Measurements from ENCODE around the gene MTCH2. TPM values are rescaled to one million over a fixed set of nuclear protein-coding genes. Genes with fewer than 3 reads are reported as not detected.

Gene MTCH2
- polyA plus RNA-seq, 3 donors from 2014 or later = 66.9 to 86.2 (median 73.8) TPM

DNA sequence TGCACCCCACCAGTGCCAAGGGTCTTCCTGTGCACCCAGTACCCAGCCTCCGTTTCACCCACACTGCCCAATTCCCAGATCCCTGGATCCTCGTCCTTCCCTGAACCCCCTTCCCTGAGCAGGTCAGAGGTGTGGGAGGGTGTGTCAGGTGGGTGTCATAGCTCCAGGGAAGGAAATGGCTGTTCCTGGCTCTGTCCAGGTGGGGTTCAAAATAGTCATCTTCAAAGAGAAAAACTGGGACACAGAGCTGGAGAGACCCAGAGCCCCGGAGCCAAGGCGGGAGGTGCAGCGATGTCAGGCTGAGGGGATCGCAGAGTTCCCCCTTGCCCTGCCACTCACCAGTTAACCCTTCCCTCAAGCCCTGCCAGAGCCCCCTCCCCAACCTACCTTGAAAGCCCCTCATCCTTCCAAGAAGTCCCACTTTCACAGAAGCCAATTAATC, 48.8 kb downstream of the MTCH2 start:
- no peak overlapping the region for H3K27ac Mint-ChIP-seq
- H3K27me3 Mint-ChIP-seq (ENCODE audit: low read depth in 3 of 3) = peaks cover 10 to 14% (median 12%) of the 10 kb centered on the region in 3 donors
- H3K4me1 Mint-ChIP-seq = peaks cover 0 to 7% of the 10 kb centered on the region in 2 donors
- no peak overlapping the region for H3K4me3 Mint-ChIP-seq
- no peaks in the 10 kb centered on the region for H3K9me3 Mint-ChIP-seq
- no peaks in the 10 kb centered on the region for H3K36me3 Mint-ChIP-seq
- no peak for DNase-seq

DNA sequence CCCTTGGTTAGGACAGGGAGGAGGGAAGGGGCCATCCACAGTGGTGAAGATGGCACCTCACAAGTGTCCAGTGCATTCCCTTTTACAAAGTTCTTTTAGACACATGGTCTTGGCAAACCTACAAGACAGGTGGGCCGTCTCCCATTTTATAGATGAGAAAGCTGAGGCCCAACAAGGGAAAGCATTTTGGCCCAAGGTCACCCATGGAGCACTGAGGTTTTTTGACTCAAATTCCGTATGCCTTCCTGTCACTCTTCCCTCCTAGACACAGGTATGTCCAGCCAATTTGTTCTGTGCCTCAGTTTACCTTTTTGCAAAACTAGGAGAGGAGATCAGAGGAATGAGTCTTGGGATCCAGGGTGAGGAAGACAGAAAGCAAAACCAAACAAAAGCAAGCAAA, 49.4 kb downstream of the MTCH2 start:
- Mint-ChIP-seq H3K27me3 (ENCODE audit: low read depth in 3 of 3) (peaks cover 10 to 14% (median 12%) of the 10 kb centered on the region in 3 donors), H3K4me3 (no peak overlapping the region)

DNA sequence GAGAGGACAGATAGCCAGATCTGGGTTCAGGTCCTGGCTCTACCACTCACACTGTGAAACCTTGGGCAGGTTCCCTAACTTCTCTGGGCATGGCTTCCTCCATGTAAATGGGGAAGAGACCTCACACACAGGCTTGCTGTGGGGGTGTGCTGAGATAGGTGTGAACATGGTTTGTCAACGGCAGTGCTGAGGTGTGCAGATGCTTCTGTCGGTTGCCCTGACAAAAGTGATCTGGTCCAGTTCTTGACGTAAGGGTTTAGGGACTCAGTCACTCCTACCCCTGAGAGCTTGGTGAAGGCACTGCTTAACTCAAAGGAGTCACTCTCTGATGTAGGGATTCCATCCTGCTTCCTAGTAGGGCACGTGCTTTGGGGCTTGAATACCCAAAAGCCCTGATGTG, 50.1 kb downstream of the MTCH2 start:
- H3K27me3 Mint-ChIP-seq (ENCODE audit: low read depth in 3 of 3) = peaks cover 10 to 14% (median 14%) of the 10 kb centered on the region in 3 donors
- no peaks in the 10 kb centered on the region for H3K36me3 Mint-ChIP-seq
- H3K27ac Mint-ChIP-seq = no peak overlapping the region
- peaks cover 0 to 7% of the 10 kb centered on the region in 2 donors for H3K4me1 Mint-ChIP-seq
- no peaks in the 10 kb centered on the region for H3K9me3 Mint-ChIP-seq
- no peak for DNase-seq
- no peak overlapping the region for H3K4me3 Mint-ChIP-seq

More for the DNA sequence above, 49.4 kb downstream of the MTCH2 start:
- Mint-ChIP-seq H3K9me3 (no peaks in the 10 kb centered on the region), H3K27ac (no peak overlapping the region), H3K36me3 (no peaks in the 10 kb centered on the region), H3K4me1 (peaks cover 0 to 7% of the 10 kb centered on the region in 2 donors)
- DNase-seq = no peak

DNA sequence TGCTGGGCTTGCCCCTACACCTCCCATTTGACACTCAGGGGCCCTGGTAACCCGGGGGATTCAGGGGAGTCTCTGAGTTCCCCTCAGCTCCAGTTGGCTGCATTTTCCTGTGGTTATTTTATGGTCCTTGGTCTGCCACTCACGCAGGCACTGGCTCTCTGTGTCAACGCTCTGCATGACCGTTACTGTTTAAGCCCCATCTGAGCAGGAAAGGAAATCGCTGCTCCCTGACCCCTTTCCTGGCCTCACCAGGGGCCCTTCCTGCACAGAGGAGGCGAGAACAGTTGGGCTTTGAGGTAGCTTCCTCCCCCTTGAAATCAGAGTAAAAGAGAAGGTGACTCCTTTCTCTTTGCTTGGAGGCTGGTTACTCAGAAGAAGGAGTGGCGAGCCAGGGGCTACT, 50.6 kb downstream of the MTCH2 start:
- DNase-seq = no peak
- Mint-ChIP-seq H3K4me3 (no peak overlapping the region), H3K4me1 (peaks cover 0 to 7% of the 10 kb centered on the region in 2 donors), H3K36me3 (no peaks in the 10 kb centered on the region), H3K9me3 (no peaks in the 10 kb centered on the region), H3K27ac (no peak overlapping the region), H3K27me3 (ENCODE audit: low read depth in 3 of 3) (peaks cover 10 to 14% (median 14%) of the 10 kb centered on the region in 3 donors)

DNA sequence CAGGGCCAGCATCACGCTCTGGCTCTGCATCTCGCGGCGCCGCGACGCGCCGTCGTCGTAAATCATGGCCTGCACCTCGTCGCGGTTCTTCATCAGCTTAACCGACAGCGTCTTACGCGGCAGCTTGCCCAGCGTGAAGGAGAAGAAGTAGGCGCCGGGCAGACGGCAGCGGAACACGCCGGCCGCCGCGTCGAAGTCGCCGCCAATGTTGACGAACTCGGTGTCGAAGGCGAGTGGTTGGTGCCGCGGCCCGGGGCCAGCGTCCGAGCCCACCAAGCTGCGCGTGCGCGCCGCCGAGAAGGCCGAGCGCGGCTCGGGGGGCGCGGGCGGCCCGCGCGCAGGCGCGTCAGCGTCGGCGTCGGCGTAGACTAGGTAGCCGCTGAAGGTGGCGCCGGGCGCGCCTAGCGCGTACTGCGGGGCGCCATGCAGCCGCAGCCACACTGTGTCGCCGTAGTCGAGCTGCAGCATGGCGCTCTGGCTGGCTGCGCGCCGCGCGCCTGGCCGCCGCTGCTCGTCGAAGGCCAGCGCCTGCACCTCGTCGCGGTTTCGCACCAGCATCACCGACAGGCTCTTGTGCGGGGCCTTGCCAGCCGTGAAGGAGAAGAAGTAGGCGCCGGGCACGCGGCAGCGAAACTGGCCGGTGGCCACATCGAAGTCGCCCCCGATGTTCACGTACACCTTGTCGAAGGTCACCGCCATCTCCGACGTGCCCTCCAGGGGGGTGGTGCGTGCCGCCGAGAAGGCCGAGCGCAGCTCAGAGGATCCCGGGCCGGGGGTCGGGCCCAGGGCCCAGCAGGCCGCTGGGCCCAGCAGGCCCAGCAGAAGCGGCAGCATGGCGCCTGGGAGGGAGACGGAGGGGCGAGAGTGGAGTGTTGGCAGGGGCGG, 52.1 kb downstream of the MTCH2 start:
- H3K27ac Mint-ChIP-seq = no peak overlapping the region
- H3K27me3 Mint-ChIP-seq (ENCODE audit: low read depth in 3 of 3) = peaks cover 10 to 12% (median 11%) of the 10 kb centered on the region in 3 donors
- peaks cover 0 to 7% of the 10 kb centered on the region in 2 donors for H3K4me1 Mint-ChIP-seq
- no peak overlapping the region for H3K4me3 Mint-ChIP-seq
- H3K9me3 Mint-ChIP-seq = no peaks in the 10 kb centered on the region
- DNase-seq = no peak
- H3K36me3 Mint-ChIP-seq = no peaks in the 10 kb centered on the region

DNA sequence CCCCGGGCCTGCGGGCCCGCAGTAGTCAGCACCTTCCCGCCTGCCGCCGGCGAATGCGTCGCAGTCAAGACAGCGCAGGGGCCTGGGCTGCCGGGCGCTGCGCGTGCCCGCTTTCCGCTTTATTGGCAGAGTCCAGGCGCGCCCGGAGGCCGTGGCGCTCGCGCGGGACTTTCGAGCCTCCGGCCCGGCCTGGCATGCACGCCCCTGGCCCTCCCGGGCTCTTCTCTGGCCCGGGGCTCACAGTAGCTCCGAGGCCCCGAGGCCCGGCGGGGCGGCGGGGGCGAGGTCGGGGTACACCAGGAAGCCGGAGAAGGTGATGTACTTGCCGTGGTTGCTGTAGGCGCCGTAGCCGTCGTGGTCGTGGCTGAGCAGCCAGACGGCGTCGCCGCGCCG, 52.8 kb downstream of the MTCH2 start:
- no peaks in the 10 kb centered on the region for H3K9me3 Mint-ChIP-seq
- H3K27me3 Mint-ChIP-seq (ENCODE audit: low read depth in 3 of 3) = peaks cover 8 to 10% (median 10%) of the 10 kb centered on the region in 3 donors
- peaks cover 0 to 7% of the 10 kb centered on the region in 2 donors for H3K4me1 Mint-ChIP-seq
- no peak overlapping the region for H3K4me3 Mint-ChIP-seq
- no peak for DNase-seq
- H3K36me3 Mint-ChIP-seq = peaks cover 0 to under 1% (median under 1%) of the 10 kb centered on the region in 3 donors
- H3K27ac Mint-ChIP-seq = no peak overlapping the region

DNA sequence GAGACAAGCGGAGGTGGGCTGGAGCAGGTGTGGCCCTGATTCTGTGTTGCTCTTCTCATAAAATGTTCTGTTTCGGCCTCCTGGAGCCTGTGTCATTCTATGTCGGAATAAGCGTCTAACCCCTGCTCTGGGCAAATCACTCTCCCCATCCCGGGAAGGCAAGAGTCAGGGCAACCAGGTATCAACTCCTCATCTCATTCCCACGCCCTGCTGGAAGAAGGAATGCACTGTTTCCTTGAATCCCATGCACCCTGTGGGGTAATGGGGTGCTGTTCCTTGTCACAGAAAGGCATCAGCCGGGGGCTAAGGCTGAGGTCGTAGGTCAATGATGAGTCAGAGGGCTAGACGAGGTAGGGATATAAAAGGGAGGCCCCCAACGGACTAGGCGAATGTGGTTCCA, 53.2 kb downstream of the MTCH2 start:
- no peak overlapping the region for H3K4me3 Mint-ChIP-seq
- no peak for DNase-seq
- H3K27me3 Mint-ChIP-seq (ENCODE audit: low read depth in 3 of 3) = peaks cover 5 to 10% (median 8%) of the 10 kb centered on the region in 3 donors
- peaks cover 4 to 5% (median 5%) of the 10 kb centered on the region in 3 donors for H3K36me3 Mint-ChIP-seq
- H3K9me3 Mint-ChIP-seq = peaks cover 0 to 1% (median 0%) of the 10 kb centered on the region in 6 donors
- peaks cover 0 to 7% of the 10 kb centered on the region in 2 donors for H3K4me1 Mint-ChIP-seq
- no peak overlapping the region for H3K27ac Mint-ChIP-seq

DNA sequence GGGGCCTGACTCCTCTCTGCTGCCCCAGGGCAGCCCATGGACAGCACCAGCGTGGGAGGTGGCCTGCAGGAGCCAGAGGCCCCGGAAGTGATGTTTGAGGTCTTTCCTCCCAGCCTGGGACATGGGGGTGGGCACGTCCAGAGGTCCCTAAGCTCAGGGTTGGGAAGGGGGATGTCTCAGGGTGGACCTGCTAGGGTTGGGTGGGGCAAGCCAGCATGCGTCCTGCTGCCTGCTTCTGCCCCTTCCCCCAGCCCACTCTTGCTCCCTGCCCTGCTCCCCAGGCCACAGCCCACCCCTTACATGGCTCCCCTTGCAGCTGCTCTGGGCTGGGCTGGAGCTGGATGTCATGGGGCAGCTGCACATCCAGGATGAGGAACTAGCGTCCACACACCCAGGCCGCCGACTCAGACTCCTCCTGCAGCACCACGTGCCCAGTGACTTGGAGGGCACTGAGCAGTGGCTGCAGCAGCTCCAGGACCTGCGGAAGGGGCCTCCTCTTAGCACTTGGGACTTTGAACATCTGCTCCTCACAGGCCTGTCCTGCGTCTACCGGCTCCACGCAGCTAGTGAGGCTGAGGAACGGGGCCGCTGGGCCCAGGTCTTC, 54.5 kb downstream of the MTCH2 start:
- H3K36me3 Mint-ChIP-seq = peaks cover 12 to 15% (median 14%) of the 10 kb centered on the region in 3 donors
- H3K4me1 Mint-ChIP-seq = peaks cover 6 to 7% of the 10 kb centered on the region in 2 donors
- no peak overlapping the region for H3K27ac Mint-ChIP-seq
- DNase-seq = no peak
- peaks cover 0 to 4% (median 4%) of the 10 kb centered on the region in 3 donors for H3K27me3 Mint-ChIP-seq (ENCODE audit: low read depth in 3 of 3)
- peaks cover 0 to 1% (median 0%) of the 10 kb centered on the region in 6 donors for H3K9me3 Mint-ChIP-seq
- no peak overlapping the region for H3K4me3 Mint-ChIP-seq

DNA sequence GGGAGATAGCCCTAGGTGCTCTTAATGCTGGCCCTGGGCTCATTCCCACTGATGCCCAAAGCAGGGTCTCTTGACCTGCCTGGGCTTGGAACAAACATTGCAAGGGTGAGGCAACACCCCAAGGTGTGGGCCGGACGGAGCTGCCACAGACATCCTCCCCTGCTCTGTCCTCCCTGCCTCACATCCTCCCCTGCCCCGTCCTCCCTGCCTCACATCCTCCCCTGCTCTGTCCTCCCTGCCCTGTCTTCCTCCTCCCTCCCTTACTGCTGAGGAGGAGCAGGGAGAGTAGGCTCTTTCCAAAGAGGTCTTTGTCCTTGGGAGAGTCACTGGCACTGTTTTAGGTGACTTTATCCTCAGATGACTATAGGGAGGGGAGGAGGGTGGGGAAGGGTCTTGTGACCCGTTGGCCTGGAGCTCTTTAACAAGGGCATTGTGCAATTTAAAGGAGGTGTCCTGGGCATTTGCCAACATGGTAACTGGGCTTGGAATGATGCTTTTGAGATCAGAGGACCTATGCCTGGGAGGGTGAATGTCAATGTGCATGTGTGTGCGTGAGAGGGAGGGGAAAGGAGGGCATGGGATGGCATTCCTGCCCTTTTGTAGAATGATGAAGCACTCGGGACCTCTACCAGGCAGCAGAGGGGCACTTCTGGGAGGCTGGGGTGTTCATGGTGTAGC, 55.2 kb downstream of the MTCH2 start:
- peaks cover 4 to 6% of the 10 kb centered on the region in 2 donors for H3K4me1 Mint-ChIP-seq
- H3K27ac Mint-ChIP-seq = no peak overlapping the region
- peaks cover 0 to 4% (median 4%) of the 10 kb centered on the region in 3 donors for H3K27me3 Mint-ChIP-seq (ENCODE audit: low read depth in 3 of 3)
- peaks cover 14 to 22% (median 16%) of the 10 kb centered on the region in 3 donors for H3K36me3 Mint-ChIP-seq
- no peak overlapping the region for H3K4me3 Mint-ChIP-seq
- DNase-seq = no peak
- H3K9me3 Mint-ChIP-seq = peaks cover 0 to 1% (median 0%) of the 10 kb centered on the region in 6 donors

DNA sequence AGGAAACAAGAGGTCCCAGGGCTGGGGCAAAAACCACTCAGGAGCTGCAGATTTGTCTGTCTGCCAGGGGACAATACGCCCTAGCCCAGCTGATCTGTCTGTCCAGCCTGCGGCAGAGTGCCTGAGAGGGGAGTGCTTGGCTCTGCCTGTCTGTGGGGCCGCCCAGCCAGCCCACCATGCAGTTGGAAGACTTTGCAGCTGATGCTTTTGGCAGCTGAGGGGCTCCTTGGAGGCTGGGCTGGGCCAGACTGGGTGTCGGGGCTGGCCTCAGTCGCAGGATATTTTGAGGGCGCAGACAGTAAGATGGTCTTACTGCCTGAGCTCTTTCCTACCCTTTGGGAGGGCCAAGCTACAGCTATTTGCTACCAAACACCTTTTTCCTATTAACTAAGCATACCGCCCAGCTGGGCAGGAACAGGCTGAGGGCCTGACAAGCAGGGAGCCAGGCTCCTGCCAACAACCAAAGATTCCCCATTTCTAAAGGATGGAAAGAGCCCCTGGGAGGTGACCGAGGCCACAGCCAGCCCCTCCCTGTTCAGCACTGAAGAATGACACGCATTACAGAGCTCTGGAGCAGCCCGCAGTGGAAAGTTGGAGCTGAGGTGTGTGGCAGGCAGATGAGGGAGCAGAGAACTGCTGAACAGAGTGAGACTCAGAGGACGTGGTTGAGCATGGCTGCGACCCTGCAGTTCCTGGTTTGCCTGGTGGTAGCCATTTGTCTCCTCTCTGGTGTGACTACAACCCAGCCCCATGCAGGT, 56.1 kb downstream of the MTCH2 start, which contains the start of gene FAM180B:
Gene FAM180B, plus strand, starts transcription at position 581 of the 758 bp plus-strand sequence. Its CDS starts 91 bp downstream, at position 672.
- H3K9me3 Mint-ChIP-seq = peaks cover 0 to 1% (median 0%) of the 10 kb centered on the region in 6 donors
- H3K4me1 Mint-ChIP-seq = peaks cover 0 to 10% of the 10 kb centered on the region in 2 donors
- DNase-seq = no peak
- H3K4me3 Mint-ChIP-seq = no peak within 1 kb of the TSS
- peaks cover 0 to 1% (median 1%) of the 10 kb centered on the region in 3 donors for H3K27me3 Mint-ChIP-seq (ENCODE audit: low read depth in 3 of 3)
- no peak within 1 kb of the TSS for H3K27ac Mint-ChIP-seq
- peaks cover 14 to 27% (median 17%) of the 10 kb centered on the region in 3 donors for H3K36me3 Mint-ChIP-seq

DNA sequence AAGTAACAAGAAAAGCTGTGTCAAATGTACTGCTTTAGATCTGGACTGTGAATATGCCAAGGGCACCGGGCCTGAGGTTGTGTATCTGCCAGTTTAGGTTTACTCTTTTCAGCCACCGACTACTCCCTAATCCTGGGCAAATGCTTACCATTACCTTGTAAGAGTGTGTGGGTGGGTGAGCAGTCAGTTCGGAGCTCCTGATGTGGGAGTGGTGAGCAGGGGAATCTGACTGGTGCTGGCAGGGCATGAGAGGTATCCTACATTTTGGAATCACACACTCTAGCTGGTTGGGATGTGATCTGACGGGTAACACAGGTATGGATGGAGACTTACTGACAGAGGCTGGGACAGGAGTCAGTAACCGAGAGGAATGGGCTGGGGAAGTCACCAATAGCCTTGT, 58.5 kb downstream of the MTCH2 start:
- Mint-ChIP-seq H3K4me3 (no peak overlapping the region), H3K27ac (no peak overlapping the region)

DNA sequence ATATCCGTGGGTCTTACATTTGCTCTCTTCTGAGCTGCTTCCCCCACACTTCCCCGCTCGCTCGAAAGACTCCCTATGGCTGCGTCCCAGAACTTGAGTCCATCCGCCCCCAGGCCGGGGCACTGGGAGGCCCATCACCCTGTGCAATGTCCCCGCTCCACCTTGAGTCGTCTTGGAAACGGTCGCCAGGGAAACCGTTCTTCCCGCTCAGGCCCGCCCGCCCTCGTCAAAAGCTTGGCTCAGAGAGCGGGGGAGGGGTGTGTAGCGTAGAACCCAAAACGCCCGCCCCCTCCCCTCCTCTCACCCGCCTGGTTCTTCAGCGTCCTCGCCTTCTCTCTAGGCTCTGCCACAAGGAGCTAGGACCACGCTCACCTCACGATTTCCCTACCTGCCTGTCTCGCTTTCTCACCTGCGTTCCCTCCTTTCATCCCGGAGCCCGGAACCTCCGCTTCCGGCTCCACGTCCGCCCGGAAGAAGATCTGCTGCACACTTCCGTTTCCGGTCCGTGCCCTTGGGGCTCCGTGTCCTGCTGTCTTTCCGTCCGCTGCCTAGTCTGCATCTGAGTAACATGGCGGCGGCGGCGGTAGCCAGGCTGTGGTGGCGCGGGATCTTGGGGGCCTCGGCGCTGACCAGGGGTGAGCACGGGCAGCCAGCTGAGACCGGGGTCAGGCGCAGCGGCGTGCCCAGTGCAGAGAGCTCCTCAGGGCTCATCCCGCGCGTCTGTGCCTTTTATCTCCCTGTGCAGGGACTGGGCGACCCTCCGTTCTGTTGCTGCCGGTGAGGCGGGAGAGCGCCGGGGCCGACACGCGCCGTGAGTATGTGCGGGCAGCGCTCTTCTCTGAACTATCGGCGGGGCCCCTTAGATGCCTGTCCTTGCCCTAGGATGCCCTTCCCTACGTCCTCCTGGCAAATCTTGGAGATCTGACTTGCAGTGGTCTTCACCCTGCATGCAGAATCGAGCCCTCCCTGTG, 63.5 kb downstream of the MTCH2 start, which contains the start of the genes KBTBD4 and NDUFS3:
Gene KBTBD4, minus strand, starts transcription at position 447 of the 971 bp plus-strand sequence. Its CDS starts 19 bp downstream, at position 428.
Gene NDUFS3, plus strand, starts transcription at position 551 of the 971 bp plus-strand sequence. Its CDS starts 18 bp downstream, at position 569.
- H3K36me3 Mint-ChIP-seq = peaks cover 13 to 28% (median 14%) of the 10 kb centered on the region in 3 donors

More for the DNA sequence above, 58.5 kb downstream of the MTCH2 start:
- peaks cover 18 to 31% of the 10 kb centered on the region in 2 donors for H3K4me1 Mint-ChIP-seq
- H3K36me3 Mint-ChIP-seq = peaks cover 16 to 32% (median 18%) of the 10 kb centered on the region in 3 donors
- DNase-seq = no peak
- H3K9me3 Mint-ChIP-seq = peaks cover 0 to 1% (median 0%) of the 10 kb centered on the region in 6 donors
- peaks cover 2 to 6% (median 3%) of the 10 kb centered on the region in 3 donors for H3K27me3 Mint-ChIP-seq (ENCODE audit: low read depth in 3 of 3)

More for the DNA sequence above, 63.5 kb downstream of the MTCH2 start, which contains the start of the genes KBTBD4 and NDUFS3:
- Mint-ChIP-seq H3K9me3 (no peaks in the 10 kb centered on the region), H3K27me3 (ENCODE audit: low read depth in 3 of 3) (peaks cover 6 to 10% (median 7%) of the 10 kb centered on the region in 3 donors), H3K4me3 (peak within 1 kb of the TSS; percentile 98 to 100 (median 100)), H3K27ac (peak within 1 kb of the TSS; percentile 92 to 100 (median 98)), H3K4me1 (peaks cover 38 to 54% of the 10 kb centered on the region in 2 donors)
- DNase-seq = peak; percentile 85 to 86 (median 85)
